PFSK-1 (cell line): ENCODE data around the gene OXCT2.

Experiments used
- FOXP2 ChIP-seq: optimal IDR thresholded peaks from 2 replicates; pipeline ENCODE3; 2011; ENCODE audit warnings: borderline replicate concordance, control low read depth, inconsistent platforms; ENCODE audit not compliant: insufficient read depth; ENCODE audit errors: extremely low read length, extremely low read depth
- POLR2AphosphoS5 ChIP-seq: IDR thresholded peaks from 2 replicates; pipeline ENCODE4 v1.6.1; 2012; ENCODE audit warnings: low read depth, mild to moderate bottlenecking, control low read depth, low read length, moderate library complexity
- REST ChIP-seq, 2 experiments: IDR thresholded peaks; 2 replicates each; pipeline versions ENCODE4 v1.6.1 to v1.8.0; 2011 to 2012; ENCODE audit warnings: low read depth in 2 of 2, low read length in 2 of 2, control low read depth in 1 of 2, inconsistent platforms in 1 of 2, mild to moderate bottlenecking in 1 of 2, moderate library complexity in 1 of 2; ENCODE audit not compliant: insufficient read depth in 1 of 2
- SIN3A ChIP-seq: IDR thresholded peaks from 2 replicates; pipeline ENCODE4 v1.6.1; 2012; ENCODE audit warnings: mild to moderate bottlenecking, low read length, moderate library complexity, borderline replicate concordance; ENCODE audit not compliant: insufficient read depth
- TAF1 ChIP-seq: IDR thresholded peaks from 2 replicates; pipeline ENCODE4 v1.6.1; 2012; ENCODE audit warnings: low read length, control low read depth, borderline replicate concordance; ENCODE audit not compliant: insufficient read depth

Gene OXCT2

GRCh38 chr1:39762550-39763540, 8.3 kb downstream of the OXCT2 start:
- TF ChIP-seq TAF1 (no peak), REST (IDR thresholded peaks at IDR 0.05; ENCODE audit: insufficient read depth in 1 of 2, low read depth in 2 of 2, low read length in 2 of 2) (no peak), FOXP2 (no peak), POLR2AphosphoS5 (no peak), SIN3A (no peak)

GRCh38 chr1:39761557-39762260, 9.4 kb downstream of the OXCT2 start:
- TF ChIP-seq TAF1 (no peak), REST (IDR thresholded peaks at IDR 0.05; ENCODE audit: insufficient read depth in 1 of 2, low read depth in 2 of 2, low read length in 2 of 2) (no peak), SIN3A (no peak), POLR2AphosphoS5 (no peak), FOXP2 (no peak)

- TF ChIP-seq TAF1: no peak
- TF ChIP-seq POLR2AphosphoS5: no peak
- TF ChIP-seq FOXP2: no peak
- no peak for TF ChIP-seq SIN3A
Measured at GRCh38 chr1:39761016-39761415, 10.1 kb downstream of the OXCT2 start.

- TF ChIP-seq SIN3A: no peak
- no peak for TF ChIP-seq TAF1
- TF ChIP-seq REST (IDR thresholded peaks at IDR 0.05; ENCODE audit: insufficient read depth in 1 of 2, low read depth in 2 of 2, low read length in 2 of 2): no peak
- TF ChIP-seq POLR2AphosphoS5: no peak
- TF ChIP-seq FOXP2: no peak
Measured at GRCh38 chr1:39760074-39761008, 10.8 kb downstream of the OXCT2 start.

GRCh38 chr1:39759436-39759726, 11.8 kb downstream of the OXCT2 start:
- TF ChIP-seq REST (IDR thresholded peaks at IDR 0.05; ENCODE audit: insufficient read depth in 1 of 2, low read depth in 2 of 2, low read length in 2 of 2) (no peak), TAF1 (no peak), POLR2AphosphoS5 (no peak), FOXP2 (no peak), SIN3A (no peak)
